ENCODE data around the gene ACSS1.

Gene ACSS1

DNA sequence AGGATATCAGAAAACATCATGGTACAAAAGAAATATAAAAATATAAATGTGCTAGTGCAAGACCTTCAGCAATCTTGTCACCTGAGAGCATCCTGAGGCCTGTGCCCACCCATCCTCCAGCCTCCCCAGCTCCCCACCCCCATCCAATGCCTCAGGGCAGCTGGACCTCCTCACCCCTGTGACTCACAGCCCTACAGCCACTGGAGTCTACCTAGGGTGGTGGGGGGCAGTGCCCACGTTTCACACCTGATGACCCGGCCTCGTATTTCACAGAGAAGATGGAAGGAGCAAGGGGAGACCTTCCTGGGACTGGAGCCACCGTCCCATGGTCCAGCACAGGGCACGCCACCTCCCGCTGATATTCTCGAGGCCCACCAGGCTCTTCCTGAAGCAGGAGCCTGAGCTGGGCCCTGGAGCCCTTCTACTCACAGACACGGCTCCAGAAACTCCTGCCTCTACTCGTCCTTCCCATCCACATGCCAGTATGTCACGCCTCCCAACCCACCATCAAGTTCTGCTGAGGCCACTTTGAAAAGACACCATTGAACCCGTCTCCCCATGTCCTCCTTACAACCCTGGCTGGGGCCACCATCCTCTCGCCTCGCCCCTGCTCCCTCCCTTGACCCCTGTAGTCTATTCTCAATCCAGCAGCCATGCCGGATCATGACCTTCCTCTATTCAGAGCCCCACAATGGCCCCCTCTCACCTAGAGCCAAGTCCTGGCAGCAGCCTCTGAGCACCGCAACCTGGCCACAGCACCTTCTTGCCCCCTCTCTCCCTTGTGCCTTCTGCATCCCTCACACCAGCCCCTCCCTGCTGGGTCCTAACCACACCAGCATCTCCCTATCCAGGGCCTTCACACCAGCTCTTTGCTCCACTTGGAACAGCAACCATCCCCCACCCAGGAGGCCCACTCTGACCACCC is 78.6 kb downstream of the ACSS1 start:
- DNase-seq (ENCODE audit: low spot score): no peak

DNA sequence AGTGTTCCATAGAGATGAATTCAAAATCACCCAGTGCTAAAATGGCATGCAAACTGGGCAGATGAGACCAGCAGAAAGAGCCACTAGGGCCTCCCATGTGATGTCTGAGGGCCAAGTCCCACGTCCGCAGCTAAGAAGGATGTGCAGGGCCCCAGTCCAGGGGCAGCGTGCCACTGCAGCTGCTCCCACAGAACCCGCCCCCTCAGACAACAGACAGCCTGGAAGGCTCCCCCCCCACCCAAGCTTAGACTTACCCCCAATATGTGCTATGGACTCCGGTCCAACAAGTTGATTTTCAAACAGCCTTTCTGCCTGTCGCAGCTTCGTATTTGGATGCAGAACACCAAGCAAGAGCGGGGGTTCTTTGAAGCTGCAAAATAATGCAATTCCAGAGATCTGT is 79.4 kb downstream of the ACSS1 start:
- DNase-seq (ENCODE audit: low spot score): no peak

DNA sequence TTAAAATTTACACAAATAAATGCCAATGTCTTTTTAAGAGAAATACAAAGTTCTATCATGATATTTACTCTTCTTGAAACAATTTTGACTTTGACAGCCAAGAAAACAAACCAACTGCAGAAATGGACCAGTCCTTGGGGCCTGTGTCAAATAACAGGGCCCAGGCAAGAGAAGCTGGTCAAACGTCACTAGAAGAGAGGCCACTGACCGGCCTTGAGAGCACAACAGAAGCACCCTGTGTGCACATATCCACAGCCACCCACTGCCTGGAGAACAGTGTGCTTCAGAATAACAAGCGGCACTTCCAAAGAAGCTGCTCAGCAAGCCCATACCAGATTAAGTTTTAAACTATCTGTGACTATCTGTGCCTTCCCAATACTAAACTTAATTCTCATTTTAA is 80.1 kb downstream of the ACSS1 start:
- no peak for DNase-seq (ENCODE audit: low spot score)

DNA sequence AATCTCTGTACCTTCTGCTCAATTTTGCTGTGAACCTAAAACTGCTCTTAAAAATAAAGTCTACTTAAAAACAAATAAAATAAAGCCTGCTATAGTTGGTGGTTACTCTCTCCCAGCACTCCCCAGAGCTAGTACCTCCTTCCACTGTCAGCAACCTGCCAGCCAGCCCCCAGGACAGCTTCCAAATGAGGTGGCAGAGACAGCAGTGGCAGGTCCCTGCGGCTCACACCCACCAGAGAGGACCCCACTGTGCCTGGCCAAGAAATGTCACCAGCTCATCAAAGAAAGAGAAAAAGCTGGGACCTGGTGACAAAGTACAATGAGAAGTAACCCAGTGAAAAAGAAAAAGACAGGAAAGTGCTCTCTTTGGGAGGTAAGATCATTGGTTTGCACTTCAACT is 80.6 kb downstream of the ACSS1 start:
- no peak for DNase-seq (ENCODE audit: low spot score)

DNA sequence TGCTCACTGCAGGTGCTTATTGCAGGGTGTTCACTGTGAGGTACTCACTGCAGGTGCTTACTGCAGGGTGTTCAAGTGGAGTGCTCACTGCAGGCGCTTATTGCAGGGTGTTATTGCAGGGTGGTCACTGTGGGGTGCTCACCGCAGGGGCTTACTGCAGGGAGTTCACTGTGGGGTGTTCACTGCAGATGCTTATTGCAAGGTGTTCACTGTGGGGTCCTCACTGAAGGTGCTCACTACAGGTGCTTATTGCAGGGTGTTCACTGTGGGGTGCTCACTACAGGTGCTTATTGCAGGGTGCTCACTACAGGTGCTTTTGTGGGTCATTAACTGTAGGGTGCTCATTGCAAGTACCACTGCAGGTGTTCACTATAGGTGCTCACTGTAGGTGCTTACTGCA is 85.6 kb downstream of the ACSS1 start:
- DNase-seq (ENCODE audit: low spot score): no peak

DNA sequence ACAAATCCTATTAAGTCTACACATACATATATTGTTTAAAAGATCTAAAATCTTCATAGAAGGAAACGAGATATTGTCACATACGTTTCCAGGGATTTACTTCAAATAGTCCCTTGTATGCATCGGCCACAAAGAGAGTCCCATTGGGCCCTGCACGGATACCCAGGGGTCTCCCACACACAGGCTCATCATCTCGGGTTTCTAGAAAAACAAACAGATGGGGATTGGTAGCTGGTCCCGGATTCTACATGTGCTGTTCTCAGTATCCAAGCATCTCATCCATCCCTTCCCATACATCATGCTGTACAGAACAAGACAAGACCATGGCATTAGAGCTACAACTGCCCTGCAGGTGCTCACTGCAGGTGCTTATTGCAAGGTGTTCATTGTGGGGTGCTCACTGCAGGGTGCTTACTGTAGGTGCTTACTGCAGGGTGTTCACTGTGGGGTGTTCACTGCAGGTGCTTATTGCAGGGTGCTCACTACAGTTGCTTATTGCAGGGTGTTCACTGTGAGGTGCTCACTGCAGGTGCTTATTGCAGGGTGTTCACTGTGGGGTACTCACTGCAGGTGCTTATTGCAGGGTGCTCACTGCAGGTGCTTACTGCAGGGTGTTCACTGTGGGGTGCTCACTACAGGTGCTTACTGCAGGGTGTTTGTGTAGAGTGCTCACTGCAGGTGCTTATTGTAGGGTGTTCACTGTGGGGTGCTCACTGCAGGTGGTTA is 86.4 kb downstream of the ACSS1 start:
- no peak for DNase-seq (ENCODE audit: low spot score)

DNA sequence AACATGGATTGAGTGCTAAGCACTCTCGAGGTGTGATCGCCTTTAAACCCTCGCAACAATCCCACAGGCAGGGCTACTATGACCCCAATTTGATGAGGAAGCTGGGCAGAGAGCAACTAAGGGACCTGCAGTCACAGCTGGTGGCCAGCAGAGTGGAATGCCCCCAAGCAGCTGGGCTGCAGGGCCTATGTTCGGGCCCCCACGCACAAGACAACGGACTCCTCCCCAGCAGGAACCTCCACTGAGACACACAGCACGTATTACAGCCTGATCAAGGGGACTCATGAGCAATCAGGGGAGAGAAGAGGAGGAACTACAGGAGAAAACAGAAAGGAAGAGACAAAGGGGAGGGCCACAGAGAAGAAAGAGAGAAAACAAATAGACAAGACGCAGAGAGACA is 87.2 kb downstream of the ACSS1 start:
- DNase-seq (ENCODE audit: low spot score): no peak

DNA sequence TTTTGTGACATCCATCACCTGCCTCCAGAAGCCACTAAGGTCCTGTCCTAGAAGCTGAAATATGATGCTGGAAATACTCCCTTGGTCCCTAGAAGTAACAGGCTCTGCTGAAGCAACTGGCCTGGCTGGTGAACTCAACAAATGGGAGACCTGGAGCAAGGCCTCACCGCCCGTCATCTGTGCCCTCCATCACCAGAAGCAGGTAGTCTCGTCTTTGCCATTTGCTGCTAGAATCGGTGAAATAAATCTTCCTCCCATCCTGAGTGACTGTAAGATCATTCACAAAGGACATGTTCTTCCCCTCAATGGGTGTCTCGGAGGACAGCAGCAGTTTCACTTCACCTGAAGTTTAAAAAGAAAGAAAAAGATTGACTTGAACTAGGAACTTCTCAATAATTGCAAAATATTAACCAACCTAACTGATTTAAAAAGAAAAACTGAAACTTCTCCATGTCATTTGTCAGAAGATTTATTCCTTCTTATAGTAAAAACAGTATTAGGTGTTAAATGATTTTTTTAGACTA is 87.8 kb downstream of the ACSS1 start:
- DNase-seq (ENCODE audit: low spot score): no peak

DNA sequence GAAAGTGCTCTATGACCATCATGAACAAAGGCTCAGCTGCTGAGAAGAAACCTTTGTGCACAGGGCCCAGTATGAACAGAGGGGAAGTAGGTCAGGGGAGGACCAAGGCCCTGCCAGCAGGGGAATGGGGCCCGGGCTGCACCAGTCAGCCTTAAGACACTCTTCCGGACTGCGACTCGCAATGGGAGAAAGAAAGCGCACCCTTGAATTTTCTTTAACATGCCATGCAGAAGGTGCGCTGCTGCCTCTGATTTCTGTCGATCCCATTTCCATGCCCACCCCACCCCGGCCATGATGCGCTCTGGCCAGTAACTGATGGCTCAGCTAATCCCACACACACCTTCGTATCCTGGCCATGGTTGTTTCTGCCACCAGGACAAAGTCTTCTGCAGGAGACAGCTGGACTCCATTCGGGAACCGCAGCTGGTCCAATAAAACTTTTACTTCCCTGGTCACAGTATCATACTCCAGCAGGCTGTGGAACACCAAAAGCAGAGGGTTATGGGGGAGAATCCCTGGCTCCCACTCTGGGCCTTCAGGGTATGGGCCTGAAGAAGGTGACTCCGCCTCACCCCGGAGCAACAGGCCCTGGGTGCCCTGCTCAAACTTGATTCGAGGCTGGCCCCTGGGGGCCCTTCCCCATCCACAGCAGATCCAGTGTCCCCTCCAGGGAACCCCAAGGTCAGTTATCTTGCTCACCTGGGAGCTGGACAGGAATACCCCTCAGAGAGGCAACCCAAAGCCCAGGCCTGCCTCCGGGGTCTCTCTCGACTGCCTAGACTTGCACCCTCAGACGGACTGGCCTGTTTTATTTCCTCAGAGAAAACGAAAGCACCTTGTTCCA is 88.5 kb downstream of the ACSS1 start:
- DNase-seq (ENCODE audit: low spot score): no peak

DNA sequence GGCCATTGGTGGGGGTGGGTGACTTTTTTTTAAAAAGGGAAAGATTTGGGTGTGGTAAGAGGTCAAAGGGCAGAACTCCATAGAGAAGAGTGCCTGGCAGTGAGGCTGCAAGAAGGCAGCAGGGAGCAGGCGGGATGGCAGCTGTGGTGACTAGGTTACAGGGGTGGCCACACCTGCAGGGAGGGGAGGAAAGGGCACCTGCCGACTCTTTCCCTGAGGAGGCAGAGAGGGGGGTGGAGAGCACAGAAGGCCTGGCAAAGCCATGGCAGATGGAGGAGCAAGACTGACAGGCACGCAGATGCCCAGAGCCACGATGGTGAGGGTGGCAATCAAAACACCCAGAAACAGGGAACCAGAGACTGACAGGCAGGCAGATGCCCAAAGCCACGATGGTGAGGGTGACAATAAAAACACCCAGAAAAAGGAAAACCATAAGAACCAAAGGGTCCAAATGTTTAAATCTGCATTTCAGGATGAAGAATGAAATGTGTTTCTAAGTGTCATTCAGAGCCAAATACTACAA is 89.6 kb downstream of the ACSS1 start:
- no peak for DNase-seq (ENCODE audit: low spot score)

DNA sequence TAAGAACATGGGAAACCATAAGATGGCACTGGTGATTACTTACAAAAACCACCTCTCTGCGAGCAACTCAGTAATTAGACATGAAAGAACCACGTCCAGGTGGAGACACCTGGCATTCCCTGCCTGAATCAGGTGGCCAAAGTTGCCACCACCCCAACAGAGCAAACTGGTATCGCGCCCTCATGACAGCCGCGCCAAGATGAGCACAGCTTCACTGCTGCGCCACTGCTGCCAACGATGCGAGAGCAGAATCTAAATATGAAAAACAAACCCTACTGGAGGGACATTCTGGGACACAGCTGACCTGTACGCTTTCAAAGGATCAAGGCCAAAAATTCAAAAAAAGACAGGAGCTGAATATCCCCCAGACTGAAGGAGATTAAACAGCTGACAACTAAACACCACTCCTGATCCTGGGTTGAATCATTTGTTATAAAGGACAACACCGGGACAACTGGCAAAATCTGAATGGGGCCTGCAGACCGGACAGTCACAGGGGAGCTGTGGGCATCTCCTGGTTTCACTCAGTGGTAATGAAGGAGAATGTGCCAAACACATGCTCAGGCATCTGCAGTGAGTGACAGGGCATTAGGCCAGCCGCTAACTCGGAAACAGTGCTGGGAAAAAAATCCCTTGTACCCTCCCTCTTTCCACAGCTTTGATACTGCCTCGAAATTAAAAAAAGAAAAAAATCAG is 91.5 kb downstream of the ACSS1 start:
- no peak for DNase-seq (ENCODE audit: low spot score)

DNA sequence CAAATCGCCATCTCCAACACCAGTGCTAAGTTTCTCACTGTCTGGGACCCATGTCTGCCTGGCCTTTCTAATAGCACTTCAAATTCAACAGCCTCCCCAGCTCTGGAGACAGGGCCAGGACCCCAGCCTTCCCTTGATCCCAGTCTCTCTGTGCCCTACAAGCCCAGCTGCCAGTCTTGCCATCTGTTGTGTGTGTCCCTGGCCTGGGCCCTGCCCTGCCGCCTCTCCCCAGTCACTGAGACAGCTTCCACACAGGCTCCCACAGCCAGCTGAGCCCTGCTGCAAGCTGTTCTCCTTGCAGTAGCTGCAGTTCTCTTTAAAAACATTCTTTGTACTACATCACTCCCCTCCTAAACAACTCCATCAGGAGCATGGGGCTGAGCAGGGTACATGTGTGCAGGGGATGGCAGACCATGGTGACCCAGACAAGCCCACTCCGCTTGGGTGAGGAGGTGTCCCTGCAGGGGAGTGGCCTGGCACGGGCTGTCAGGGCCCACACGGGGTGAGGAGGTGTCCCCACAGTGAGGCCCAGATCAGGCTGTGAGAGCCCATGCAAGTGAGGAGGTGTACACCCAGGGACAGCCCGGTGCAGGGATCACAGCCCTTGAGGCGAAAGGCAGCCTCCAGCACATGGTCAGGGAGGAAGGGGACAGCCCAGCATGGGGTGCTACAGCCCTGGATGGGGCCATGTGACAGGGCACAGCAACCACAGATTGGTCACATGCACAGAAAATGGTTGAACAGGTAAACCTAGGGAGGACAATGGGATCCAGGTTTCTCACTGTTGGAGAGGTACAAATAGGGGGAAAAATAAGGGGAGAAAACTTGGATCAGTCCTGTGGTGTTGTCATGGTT is 92.6 kb downstream of the ACSS1 start:
- DNase-seq (ENCODE audit: low spot score): no peak

DNA sequence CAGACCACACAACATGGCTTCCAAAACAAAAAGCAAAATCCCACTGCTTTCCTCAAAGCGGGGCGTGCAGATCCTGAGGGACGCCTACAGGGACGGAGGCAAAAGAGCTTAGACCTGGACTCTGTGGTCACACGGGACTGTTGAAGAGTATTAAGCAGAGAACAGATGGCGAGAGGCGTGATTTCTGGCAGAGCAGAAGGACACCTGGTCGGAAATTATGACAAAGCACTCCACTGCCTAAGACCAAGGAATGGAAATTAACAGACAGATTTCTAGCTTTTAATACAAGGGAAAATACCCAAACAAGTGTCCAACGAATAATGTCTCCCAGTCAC is 93.5 kb downstream of the ACSS1 start:
- no peak for DNase-seq (ENCODE audit: low spot score)

DNA sequence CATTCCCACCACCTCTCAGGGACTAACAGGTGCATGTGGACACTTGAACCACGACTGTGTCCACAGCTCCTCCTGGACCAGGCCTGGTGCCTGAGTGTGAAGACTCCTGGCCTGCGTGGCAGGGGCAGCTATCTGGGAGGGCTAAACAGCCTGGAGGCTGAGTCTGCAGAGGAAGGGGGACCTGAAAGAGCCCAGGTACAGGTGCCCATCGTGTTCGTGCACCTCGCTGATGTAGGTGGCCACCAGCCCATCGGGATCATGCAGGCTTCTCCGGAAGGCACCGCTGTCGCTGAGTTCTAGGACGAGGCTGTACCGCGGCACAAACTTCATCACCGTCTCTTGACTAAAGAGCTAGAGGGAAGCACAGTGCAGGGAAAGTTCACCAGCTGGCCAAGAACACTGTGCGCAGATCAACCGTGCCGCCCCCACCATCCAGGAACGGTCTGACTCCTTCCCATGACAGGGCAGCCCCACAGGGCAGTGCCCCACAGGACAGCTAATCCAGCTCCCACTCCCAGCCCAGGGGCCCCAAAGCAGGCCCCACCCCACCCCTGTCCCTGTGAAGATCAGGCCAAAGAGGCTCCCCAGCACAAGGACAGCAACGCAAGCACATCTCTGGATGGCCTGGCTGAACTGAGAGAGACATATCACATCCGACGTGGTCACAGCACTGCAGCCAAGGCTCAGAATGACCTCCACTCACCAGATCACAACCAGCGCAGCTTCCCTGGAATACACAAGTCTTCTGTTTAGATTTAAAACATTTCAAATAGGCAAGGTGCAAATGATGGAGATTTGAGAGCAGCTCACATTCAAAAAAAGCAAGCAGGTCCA is 94.0 kb downstream of the ACSS1 start:
- DNase-seq (ENCODE audit: low spot score): no peak

DNA sequence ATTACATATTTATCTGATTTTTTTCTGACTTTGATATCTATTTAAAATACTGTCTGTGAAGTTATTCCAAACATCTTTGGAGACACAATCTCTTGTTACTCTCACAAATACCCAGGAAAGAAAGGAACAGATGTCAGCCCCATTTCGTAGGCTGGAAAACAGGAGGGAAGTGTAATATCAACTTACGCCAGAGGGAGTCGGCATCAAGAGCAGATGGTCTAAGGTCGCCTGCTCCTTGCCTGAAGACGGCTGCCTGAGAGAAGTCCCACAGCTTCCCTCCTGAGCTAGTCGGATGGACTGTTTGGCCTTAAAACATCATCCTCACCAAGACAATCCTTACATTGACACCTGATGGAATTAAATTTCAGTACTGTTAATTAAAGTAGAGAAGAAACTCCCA is 95.4 kb downstream of the ACSS1 start:
- DNase-seq (ENCODE audit: low spot score): no peak

DNA sequence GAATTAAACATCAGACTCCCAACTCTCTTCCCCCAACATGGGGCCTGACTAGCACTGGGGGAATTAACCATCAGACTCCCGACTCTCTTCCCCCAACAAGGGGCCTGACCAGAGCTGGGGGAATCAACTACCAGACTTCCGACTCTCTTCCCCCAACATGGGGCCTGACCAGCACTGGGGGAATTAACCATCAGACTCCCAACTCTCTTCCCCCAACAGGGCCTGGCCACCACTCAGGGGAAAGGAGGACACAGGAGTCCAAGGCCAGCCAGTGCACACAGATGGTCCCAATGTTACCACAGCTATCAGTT is 95.8 kb downstream of the ACSS1 start:
- no peak for DNase-seq (ENCODE audit: low spot score)

DNA sequence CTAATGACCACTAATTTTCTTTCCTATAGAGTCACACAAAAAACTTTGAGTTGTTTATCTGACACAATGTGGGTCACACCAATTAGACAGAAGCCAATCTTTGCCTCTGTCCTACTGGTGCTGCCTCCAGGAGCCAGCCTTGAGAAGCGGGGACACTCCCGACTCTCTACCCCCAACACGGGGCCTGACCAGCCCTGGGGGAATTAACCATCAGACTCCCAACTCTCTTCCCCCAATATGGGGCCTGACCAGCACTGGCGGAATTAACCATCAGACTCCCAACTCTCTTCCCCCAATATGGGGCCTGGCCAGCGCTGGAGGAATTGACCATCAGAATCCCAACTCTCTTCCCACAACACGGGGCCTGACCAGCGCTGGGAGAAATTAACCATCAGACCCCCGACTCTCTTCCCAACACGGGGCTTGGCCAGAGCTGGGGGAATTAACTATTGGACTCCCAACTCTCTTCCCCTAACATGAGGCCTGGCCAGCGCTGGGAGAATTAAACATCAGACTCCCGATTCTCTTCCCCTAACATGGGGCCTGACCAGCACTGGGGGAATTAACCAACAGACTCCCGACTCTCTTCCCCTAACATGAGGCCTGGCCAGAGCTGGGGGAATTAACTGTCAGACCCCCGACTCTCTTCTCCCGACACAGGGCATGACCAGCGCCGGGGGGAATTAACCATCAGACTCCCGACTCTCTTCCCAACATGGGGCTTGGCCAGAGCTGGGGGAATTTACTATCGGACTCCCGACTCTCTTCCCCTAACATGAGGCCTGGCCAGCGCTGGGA is 96.4 kb downstream of the ACSS1 start:
- no peak for DNase-seq (ENCODE audit: low spot score)

DNA sequence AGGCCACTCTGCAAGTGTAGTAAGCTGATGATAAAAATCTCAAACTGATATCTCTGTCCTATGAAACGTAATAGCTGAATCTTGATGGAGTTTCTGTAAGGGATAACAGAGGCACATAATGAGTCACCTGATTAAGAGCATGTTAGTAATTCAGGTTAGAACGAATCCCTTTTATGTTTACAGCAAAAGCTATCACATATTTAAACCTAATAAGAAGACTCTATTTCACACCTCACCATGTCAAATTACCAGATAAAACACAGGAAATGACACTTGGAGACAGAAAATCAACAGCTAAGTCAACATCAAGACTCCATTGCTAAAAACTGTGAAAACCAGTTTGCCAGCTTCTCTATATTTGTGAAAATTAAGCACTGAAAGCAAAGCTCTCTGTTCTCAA is 97.1 kb downstream of the ACSS1 start:
- DNase-seq (ENCODE audit: low spot score): no peak
